NT2/D1 (cell line): ENCODE data around the gene TLE7.

Source experiments
- SUZ12 ChIP-seq: IDR thresholded peaks from 2 replicates; pipeline ENCODE4 v1.6.1; 2011; ENCODE audit not compliant: insufficient read length, insufficient read depth; ENCODE audit errors: extremely low read depth
- YY1 ChIP-seq: IDR thresholded peaks from 2 replicates; pipeline ENCODE4 v1.6.1; 2011; ENCODE audit not compliant: insufficient read length, insufficient read depth

GRCh38 chr16:71474864-71475263, 33.0 kb upstream of the TLE7 start:
- TF ChIP-seq YY1 (no peak), SUZ12 (no peak)
